ENCODE measurements around the gene APBA2.
"Not testable (repeated sequence)": the region's sequence is repeated elsewhere in the genome, so short reads cannot be mapped to it uniquely, and the experiment has no call there.

The APBA2 gene

DNA sequence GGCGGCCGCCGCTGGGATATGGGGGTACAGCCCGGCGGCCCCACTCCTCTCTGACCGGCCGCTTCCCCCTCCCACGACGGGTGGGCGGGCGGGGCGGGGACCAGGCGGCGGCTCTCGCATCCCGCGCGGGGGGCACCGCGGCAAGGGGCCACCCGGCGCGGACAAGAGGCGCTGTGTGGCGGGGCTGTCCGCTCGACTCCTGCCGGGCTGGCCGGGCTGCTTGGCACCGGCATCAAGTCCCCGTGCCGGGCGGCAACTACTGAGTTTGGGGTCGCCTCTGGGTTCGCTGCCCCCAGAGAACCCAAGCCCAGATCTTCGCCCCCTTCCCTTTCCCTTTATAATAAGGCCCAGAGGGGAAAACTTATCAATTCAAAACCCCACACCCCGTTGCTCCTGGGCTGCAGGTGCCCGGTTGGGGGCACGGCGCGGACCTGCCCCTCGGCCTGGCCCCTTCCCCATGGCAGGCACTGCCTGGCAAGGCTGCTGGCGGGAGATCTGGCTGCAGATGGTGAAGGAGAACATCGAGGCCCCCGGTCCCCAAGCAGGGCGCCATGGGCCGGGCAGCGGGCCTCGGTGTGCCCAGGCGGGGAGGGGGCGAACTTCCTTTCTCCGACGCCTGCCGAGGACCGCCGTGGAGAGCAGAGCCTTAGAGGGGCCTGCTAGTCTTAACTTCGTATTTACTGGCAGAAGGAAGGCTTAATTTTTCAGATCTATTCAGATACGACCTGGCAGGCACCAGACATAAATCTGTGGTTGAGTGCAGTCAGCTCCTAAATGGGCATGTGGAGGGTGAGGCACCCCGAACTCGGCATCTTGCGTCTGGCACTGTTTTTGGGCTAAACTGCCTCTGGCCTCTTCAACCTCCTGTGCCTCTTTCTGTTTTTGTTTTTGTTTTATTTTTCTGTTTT, 911 bp downstream of the APBA2 start:
- TF ChIP-seq CTCF (conservative IDR thresholded peaks at IDR 0.05): no peak
- no peak for TF ChIP-seq ZFX (IDR thresholded peaks at IDR 0.05)
- peak overlapping the region; percentile 80 for H3K27ac ChIP-seq

DNA sequence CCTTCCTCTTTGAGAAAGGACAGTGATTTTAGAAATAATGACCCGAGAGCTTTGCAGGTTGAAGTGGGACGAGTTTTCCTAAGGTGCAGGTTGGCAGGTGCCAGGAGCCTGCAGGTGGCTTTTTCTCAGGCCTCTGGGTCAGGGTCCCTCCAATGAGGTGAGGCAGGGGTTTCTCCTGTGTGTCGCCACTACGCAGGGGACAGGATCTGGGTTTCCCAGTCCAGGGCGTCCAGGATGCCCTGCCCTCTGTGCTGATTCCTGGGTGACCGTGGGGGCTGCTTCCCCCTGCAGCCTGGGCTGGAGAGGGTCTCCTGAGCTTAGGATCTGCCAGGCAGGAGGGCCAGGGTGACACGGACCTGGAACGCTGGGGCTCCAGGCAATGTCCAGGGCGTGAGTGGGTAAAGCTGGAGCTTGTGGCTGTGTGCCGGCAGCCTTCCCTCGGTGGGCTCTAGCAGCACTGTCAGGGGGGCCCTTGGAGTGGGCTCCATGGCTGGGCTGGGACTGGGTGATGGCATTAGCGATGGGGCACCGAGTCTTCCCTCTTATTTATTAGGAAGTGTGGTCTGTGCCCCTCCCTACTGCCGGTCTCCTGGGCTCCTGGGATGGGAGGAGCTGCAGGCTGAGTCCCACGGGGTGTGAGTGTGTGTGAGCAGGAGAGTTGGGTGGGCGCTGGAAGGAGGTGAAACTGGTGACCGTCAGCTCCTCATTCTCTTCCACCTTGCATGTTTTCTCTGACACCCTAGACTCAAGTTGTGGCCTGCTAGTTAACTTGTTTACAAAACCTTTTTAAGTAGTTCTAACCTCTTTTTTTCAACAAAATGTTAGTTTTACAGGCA, 1.8 kb downstream of the APBA2 start:
- TF ChIP-seq ZFX (IDR thresholded peaks at IDR 0.05): no peak
- no peak for TF ChIP-seq CTCF (conservative IDR thresholded peaks at IDR 0.05)
- no peak overlapping the region for H3K27ac ChIP-seq

DNA sequence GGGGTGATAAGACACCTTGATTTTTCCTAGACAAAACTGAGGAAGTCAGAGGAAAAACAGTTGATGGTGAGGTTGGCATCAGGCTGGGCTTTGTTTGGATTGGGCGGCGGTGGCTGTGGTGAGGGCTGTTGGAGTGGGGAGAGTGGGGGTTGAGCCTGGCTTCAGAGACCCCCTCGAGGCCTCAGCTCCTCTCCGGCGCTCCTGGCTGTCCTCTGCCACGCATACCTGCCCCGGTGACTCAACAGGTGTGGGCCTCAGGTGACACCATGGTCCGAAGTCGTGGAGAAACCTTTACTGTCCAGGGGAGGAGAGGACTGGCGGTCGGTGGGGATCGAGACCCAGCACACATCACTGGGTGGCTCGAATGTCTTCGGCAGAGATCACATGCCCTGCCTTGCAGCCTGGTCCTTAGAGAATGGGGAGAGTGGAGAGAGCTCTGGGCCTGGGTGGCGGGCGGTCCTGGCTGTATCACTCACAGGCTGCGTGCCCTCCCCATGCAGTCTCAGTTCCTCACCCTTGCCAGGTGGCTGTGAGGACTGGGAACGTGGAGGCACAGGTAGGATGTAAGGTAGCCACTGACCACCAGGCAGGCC, 2.6 kb downstream of the APBA2 start:
- TF ChIP-seq CTCF (conservative IDR thresholded peaks at IDR 0.05) (no peak), ZFX (IDR thresholded peaks at IDR 0.05) (no peak)
- no peak overlapping the region for H3K27ac ChIP-seq

- H3K27ac ChIP-seq: no peak overlapping the region
Measured at GRCh38 chr15:28888900-28889299, 3.1 kb downstream of the APBA2 start.

GRCh38 chr15:28889346-28889745, 3.6 kb downstream of the APBA2 start:
- no peak for TF ChIP-seq CTCF (conservative IDR thresholded peaks at IDR 0.05)
- TF ChIP-seq ZFX (IDR thresholded peaks at IDR 0.05): no peak

More at GRCh38 chr15:28888900-28889299, 3.1 kb downstream of the APBA2 start:
- TF ChIP-seq CTCF (conservative IDR thresholded peaks at IDR 0.05): no peak
- TF ChIP-seq ZFX (IDR thresholded peaks at IDR 0.05): no peak

GRCh38 chr15:28889871-28890270, 4.1 kb downstream of the APBA2 start:
- H3K27ac ChIP-seq: not testable (repeated sequence)

More at GRCh38 chr15:28889346-28889745, 3.6 kb downstream of the APBA2 start:
- no peak overlapping the region for H3K27ac ChIP-seq

- not testable (repeated sequence) for H3K27ac ChIP-seq
Measured at GRCh38 chr15:28890291-28890690, 4.5 kb downstream of the APBA2 start.

All from C4-2B (cell line).